Endodermal cell (in vitro differentiated cells): ENCODE measurements around the gene RAD52. TPM values are rescaled to one million over a fixed set of nuclear protein-coding genes. Genes with fewer than 3 reads are reported as not detected.
A peak's percentile ranks its signal among the peaks of the same experiment; 100 is the strongest.

ENCODE experiments used
- DNase-seq: peaks from one replicate; pipeline ENCODE4 v3.0.0-alpha.2; 2017
- H3K27ac ChIP-seq: 2 replicates; pipeline ENCODE4 v1.5.1; 2013; ENCODE audit warnings: mild to moderate bottlenecking, low read depth, low read length, moderate library complexity
- H3K27me3 ChIP-seq: 2 replicates; pipeline ENCODE4 v1.6.1; 2013; ENCODE audit warnings: mild to moderate bottlenecking, low read length, moderate library complexity; ENCODE audit not compliant: insufficient read depth, control insufficient read depth, poor library complexity, severe bottlenecking
- H3K36me3 ChIP-seq: 2 replicates; pipeline ENCODE4 v1.7.0; 2013; ENCODE audit warnings: mild to moderate bottlenecking, low read length, moderate library complexity; ENCODE audit not compliant: control insufficient read depth, insufficient read depth
- H3K4me1 ChIP-seq: one replicate; pipeline ENCODE4 v1.7.0; 2013; ENCODE audit warnings: low read length; ENCODE audit not compliant: control insufficient read depth, insufficient read depth
- H3K4me3 ChIP-seq: 2 replicates; pipeline ENCODE4 v1.5.1; 2013; ENCODE audit warnings: mild to moderate bottlenecking, low read length, moderate library complexity
- H3K9ac ChIP-seq: 2 replicates; pipeline ENCODE4 v1.6.1; 2013; ENCODE audit warnings: mild to moderate bottlenecking, low read length, moderate library complexity; ENCODE audit not compliant: poor library complexity, severe bottlenecking; ENCODE audit errors: extremely low read depth
- H3K9me3 ChIP-seq: 2 replicates; pipeline ENCODE4 v1.6.1; 2013; ENCODE audit warnings: mild to moderate bottlenecking, low read length, moderate library complexity; ENCODE audit not compliant: control insufficient read depth
- H3K27ac Mint-ChIP-seq: 2 replicates; pipeline ENCODE4 v1.8.0; 2020; ENCODE audit warnings: mixed read lengths
- H3K27me3 Mint-ChIP-seq: 2 replicates; pipeline ENCODE4 v1.8.0; 2021; ENCODE audit warnings: mild to moderate bottlenecking, mixed read lengths; ENCODE audit not compliant: insufficient read depth
- H3K36me3 Mint-ChIP-seq: 2 replicates; pipeline ENCODE4 v1.8.0; 2020; ENCODE audit warnings: low read depth, mixed read lengths
- H3K4me1 Mint-ChIP-seq: 2 replicates; pipeline ENCODE4 v1.8.0; 2020; ENCODE audit warnings: mixed read lengths
- H3K4me3 Mint-ChIP-seq: 2 replicates; pipeline ENCODE4 v1.8.0; 2020; ENCODE audit warnings: mild to moderate bottlenecking, moderate library complexity, mixed read lengths
- H3K9me3 Mint-ChIP-seq: 2 replicates; pipeline ENCODE4 v1.8.0; 2020; ENCODE audit warnings: mild to moderate bottlenecking, mixed read lengths
- WGBS, 2 experiments: methylation state at CpG; one replicate each; pipeline versions ENCODE4 v1.1.5 to v1.1.7; 2013; ENCODE audit warnings: missing lambda C conversion rate in 2 of 2, mixed read lengths in 1 of 2; ENCODE audit not compliant: insufficient coverage in 1 of 2, insufficient read length in 1 of 2; 5-methylcytosine and 5-hydroxymethylcytosine counted together
- total RNA-seq, 2 donors: library from RNA; stranded (reverse); fragmentation: NEBNext Ultra II Directional in 1 of 2; extraction: Animal tissue kit (Norgen Biotek cat#: 25700) in 1 of 2; gene quantifications; 2 replicates in 1 of 2; 3 replicates in 1 of 2; pipeline ENCODE4 v1.2.1, GENCODE V29; 2021
- TF ChIP-seq, protein P1 (sequence below): fragments of 200-600 bp; sonication (generic); conservative IDR thresholded peaks from 2 replicates; pipeline ENCODE4 v1.5.0; 2021; ENCODE audit warnings: antibody characterized with exemption, mild to moderate bottlenecking

The RAD52 gene
- total RNA-seq, 2 donors from 2014 or later, result 24.3 to 35.1 TPM

DNA sequence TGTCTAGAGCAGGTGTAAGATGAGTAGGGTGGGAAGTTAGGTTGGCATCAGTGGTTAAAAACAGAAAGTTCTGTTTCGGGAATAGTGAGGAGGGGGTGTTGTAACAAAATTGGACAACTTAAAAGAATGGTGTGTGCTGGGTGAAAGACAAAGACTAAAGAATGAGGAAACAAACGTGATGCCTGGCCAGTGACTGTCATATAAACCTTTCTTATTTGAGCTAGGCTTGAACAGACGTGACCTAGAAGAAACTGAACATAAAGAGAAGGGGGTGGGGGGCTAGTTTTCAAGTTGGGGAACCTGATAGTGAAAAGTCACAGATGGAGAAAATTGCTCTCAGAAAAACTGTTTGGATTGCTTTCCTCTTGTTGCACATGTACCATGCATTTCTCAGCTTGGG, 39.6 kb downstream of the RAD52 start:
- Mint-ChIP-seq H3K27ac (peak overlapping the region; percentile 13), H3K36me3 (peaks cover 88% of the 10 kb centered on the region), H3K9me3 (no peaks in the 10 kb centered on the region), H3K4me3 (no peak overlapping the region), H3K27me3 (no peaks in the 10 kb centered on the region), H3K4me1 (peaks cover 25% of the 10 kb centered on the region)
- Histone ChIP-seq H3K36me3 (peaks cover 94% of the 10 kb centered on the region), H3K4me3 (no peak overlapping the region), H3K4me1 (peaks cover 8% of the 10 kb centered on the region), H3K27me3 (no peaks in the 10 kb centered on the region), H3K9me3 (no peaks in the 10 kb centered on the region), H3K27ac (no peak overlapping the region), H3K9ac (no peak overlapping the region)
- TF ChIP-seq, protein P1, sequence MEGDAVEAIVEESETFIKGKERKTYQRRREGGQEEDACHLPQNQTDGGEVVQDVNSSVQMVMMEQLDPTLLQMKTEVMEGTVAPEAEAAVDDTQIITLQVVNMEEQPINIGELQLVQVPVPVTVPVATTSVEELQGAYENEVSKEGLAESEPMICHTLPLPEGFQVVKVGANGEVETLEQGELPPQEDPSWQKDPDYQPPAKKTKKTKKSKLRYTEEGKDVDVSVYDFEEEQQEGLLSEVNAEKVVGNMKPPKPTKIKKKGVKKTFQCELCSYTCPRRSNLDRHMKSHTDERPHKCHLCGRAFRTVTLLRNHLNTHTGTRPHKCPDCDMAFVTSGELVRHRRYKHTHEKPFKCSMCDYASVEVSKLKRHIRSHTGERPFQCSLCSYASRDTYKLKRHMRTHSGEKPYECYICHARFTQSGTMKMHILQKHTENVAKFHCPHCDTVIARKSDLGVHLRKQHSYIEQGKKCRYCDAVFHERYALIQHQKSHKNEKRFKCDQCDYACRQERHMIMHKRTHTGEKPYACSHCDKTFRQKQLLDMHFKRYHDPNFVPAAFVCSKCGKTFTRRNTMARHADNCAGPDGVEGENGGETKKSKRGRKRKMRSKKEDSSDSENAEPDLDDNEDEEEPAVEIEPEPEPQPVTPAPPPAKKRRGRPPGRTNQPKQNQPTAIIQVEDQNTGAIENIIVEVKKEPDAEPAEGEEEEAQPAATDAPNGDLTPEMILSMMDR, result no peak
- no peak for DNase-seq
- WGBS, 2 experiments, result 92 to 100% methylated on average over 3 of the region's 3 CpGs

GRCh38 chr12:907413-908185, 41.9 kb downstream of the RAD52 start:
- Mint-ChIP-seq H3K36me3 (peaks cover 81% of the 10 kb centered on the region), H3K27me3 (no peaks in the 10 kb centered on the region), H3K27ac (peak overlapping the region; percentile 45), H3K4me1 (peaks cover 38% of the 10 kb centered on the region), H3K4me3 (no peak overlapping the region), H3K9me3 (no peaks in the 10 kb centered on the region)
- Histone ChIP-seq H3K4me3 (no peak overlapping the region), H3K4me1 (peaks cover 14% of the 10 kb centered on the region), H3K27me3 (no peaks in the 10 kb centered on the region), H3K36me3 (peaks cover 92% of the 10 kb centered on the region), H3K9me3 (no peaks in the 10 kb centered on the region), H3K27ac (no peak overlapping the region), H3K9ac (no peak overlapping the region)
- TF ChIP-seq, protein P1, result no peak
- WGBS, 2 experiments, result 87 to 90% methylated on average over 15 to 16 of the region's 16 CpGs
- DNase-seq, result peak; percentile 33

GRCh38 chr12:906062-906585, 43.4 kb downstream of the RAD52 start:
- Histone ChIP-seq H3K9me3 (no peaks in the 10 kb centered on the region), H3K27ac (no peak overlapping the region), H3K4me3 (no peak overlapping the region), H3K36me3 (peaks cover 92% of the 10 kb centered on the region), H3K4me1 (peaks cover 14% of the 10 kb centered on the region), H3K9ac (no peak overlapping the region), H3K27me3 (no peaks in the 10 kb centered on the region)
- DNase-seq, result peak; percentile 35
- Mint-ChIP-seq H3K4me1 (peaks cover 43% of the 10 kb centered on the region), H3K27ac (no peak overlapping the region), H3K9me3 (no peaks in the 10 kb centered on the region), H3K36me3 (peaks cover 83% of the 10 kb centered on the region), H3K4me3 (no peak overlapping the region), H3K27me3 (no peaks in the 10 kb centered on the region)
- TF ChIP-seq, protein P1, result no peak
- WGBS, 2 experiments, result 90 to 93% methylated on average over 5 to 10 of the region's 10 CpGs
